ENCODE measurements around the gene NBAS. TPM values are rescaled to one million over a fixed set of nuclear protein-coding genes. Genes with fewer than 3 reads are reported as not detected.

Gene NBAS
- total RNA-seq, 1 experiment from 2014 or later: 36.3 TPM

DNA sequence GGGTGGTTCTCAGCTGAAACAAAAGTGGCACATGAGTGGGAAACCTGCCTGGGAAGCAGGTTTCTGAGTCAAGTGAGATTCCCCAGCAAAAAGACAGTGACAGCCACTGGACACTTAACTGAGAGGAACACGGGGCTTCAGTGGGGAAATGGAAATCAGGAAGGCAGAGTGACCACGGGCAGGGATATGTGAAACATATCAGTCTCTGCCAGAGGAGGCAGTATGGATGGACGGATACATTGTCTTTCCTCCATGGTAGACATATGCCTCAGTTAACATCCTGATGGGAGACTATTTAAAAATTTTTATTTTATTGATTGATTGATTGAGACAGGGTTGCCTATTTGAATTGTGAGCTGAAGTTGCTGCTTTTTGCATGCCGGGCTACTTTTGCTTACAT, 292.1 kb downstream of the NBAS start:
- ChIA-PET CTCF (no interaction called here), POLR2A (no interaction called here)
- no peak for ATAC-seq
- intact Hi-C loops (cut with micrococcal nuclease; ENCODE audit: unreplicated experiment): no loop called here
- in situ Hi-C loops (cut with HindIII; ENCODE audit: low pct_unique_long_range_greater_than_20kb, low sequenced_read_pairs): no loop called here
- no peaks in the 10 kb centered on the region for H3K36me3 ChIP-seq (ENCODE audit: control insufficient read depth, insufficient read depth, low read length)
- H3K9me3 ChIP-seq (ENCODE audit: control insufficient read depth, insufficient read depth, low read depth, low read length): no peaks in the 10 kb centered on the region
- BruUV-seq (replicated peaks): no TSS peak
- H3K4me1 ChIP-seq (ENCODE audit: control insufficient read depth, insufficient read depth, low read length): no peaks in the 10 kb centered on the region
- H3K4me3 ChIP-seq (ENCODE audit: low read depth in 2 of 2, low read length in 2 of 2): no peak overlapping the region
- no peak for DNase-seq (ENCODE audit: low read depth, low spot score)
- H3K27me3 ChIP-seq (ENCODE audit: control insufficient read depth, insufficient read depth, low read length): no peaks in the 10 kb centered on the region
- no peak overlapping the region for H3K27ac ChIP-seq (ENCODE audit: low read length)
- TF ChIP-seq SIN3A (IDR thresholded peaks at IDR 0.05; ENCODE audit: borderline replicate concordance, insufficient read depth, low read depth, low read length): no peak
- TF ChIP-seq, protein P1, sequence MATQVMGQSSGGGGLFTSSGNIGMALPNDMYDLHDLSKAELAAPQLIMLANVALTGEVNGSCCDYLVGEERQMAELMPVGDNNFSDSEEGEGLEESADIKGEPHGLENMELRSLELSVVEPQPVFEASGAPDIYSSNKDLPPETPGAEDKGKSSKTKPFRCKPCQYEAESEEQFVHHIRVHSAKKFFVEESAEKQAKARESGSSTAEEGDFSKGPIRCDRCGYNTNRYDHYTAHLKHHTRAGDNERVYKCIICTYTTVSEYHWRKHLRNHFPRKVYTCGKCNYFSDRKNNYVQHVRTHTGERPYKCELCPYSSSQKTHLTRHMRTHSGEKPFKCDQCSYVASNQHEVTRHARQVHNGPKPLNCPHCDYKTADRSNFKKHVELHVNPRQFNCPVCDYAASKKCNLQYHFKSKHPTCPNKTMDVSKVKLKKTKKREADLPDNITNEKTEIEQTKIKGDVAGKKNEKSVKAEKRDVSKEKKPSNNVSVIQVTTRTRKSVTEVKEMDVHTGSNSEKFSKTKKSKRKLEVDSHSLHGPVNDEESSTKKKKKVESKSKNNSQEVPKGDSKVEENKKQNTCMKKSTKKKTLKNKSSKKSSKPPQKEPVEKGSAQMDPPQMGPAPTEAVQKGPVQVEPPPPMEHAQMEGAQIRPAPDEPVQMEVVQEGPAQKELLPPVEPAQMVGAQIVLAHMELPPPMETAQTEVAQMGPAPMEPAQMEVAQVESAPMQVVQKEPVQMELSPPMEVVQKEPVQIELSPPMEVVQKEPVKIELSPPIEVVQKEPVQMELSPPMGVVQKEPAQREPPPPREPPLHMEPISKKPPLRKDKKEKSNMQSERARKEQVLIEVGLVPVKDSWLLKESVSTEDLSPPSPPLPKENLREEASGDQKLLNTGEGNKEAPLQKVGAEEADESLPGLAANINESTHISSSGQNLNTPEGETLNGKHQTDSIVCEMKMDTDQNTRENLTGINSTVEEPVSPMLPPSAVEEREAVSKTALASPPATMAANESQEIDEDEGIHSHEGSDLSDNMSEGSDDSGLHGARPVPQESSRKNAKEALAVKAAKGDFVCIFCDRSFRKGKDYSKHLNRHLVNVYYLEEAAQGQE (IDR thresholded peaks at IDR 0.05; ENCODE audit: insufficient read depth in 1 of 2, low read depth in 2 of 2, low read length in 1 of 2): no peak
- no peak for TF ChIP-seq TCF7L2 (IDR thresholded peaks at IDR 0.05; ENCODE audit: low read depth, low read length)
- TF ChIP-seq, protein P2, sequence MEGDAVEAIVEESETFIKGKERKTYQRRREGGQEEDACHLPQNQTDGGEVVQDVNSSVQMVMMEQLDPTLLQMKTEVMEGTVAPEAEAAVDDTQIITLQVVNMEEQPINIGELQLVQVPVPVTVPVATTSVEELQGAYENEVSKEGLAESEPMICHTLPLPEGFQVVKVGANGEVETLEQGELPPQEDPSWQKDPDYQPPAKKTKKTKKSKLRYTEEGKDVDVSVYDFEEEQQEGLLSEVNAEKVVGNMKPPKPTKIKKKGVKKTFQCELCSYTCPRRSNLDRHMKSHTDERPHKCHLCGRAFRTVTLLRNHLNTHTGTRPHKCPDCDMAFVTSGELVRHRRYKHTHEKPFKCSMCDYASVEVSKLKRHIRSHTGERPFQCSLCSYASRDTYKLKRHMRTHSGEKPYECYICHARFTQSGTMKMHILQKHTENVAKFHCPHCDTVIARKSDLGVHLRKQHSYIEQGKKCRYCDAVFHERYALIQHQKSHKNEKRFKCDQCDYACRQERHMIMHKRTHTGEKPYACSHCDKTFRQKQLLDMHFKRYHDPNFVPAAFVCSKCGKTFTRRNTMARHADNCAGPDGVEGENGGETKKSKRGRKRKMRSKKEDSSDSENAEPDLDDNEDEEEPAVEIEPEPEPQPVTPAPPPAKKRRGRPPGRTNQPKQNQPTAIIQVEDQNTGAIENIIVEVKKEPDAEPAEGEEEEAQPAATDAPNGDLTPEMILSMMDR (IDR thresholded peaks at IDR 0.05): no peak
- TF ChIP-seq POLR2AphosphoS5 (IDR thresholded peaks at IDR 0.05; ENCODE audit: low read depth, low read length): no peak

DNA sequence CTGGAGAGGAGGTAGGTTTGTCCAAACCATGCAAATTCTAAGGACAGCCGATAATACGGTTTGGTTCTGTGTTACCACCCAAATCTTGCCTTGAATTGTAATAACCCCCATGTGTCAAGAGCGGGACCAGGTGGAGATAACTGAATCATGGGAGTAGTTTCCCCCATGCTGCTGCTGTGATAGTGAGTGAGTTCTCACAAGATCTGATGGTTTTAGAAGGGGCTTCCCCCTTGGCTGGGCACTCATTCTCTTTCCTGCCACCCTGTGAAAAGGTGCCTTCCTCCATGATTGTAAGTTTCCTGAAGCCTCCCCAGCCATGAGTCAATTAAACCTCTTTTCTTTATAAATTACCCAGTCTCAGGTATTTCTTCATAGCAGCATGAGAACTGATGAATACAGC, 295.2 kb downstream of the NBAS start:
- DNase-seq (ENCODE audit: low read depth, low spot score) (no peak), ATAC-seq (no peak)
- H3K4me3 ChIP-seq (ENCODE audit: low read depth in 2 of 2, low read length in 2 of 2): no peak overlapping the region
- no TSS peak for BruUV-seq (replicated peaks)
- no peaks in the 10 kb centered on the region for H3K9me3 ChIP-seq (ENCODE audit: control insufficient read depth, insufficient read depth, low read depth, low read length)
- H3K4me1 ChIP-seq (ENCODE audit: control insufficient read depth, insufficient read depth, low read length): no peaks in the 10 kb centered on the region
- H3K27ac ChIP-seq (ENCODE audit: low read length): no peak overlapping the region
- in situ Hi-C loops (cut with HindIII; ENCODE audit: low pct_unique_long_range_greater_than_20kb, low sequenced_read_pairs): no loop called here
- H3K27me3 ChIP-seq (ENCODE audit: control insufficient read depth, insufficient read depth, low read length): no peaks in the 10 kb centered on the region
- intact Hi-C loops (cut with micrococcal nuclease; ENCODE audit: unreplicated experiment): no loop called here
- POLR2A ChIA-PET: no interaction called here
- CTCF ChIA-PET: no interaction called here
- TF ChIP-seq, protein P2 (IDR thresholded peaks at IDR 0.05): no peak
- TF ChIP-seq SIN3A (IDR thresholded peaks at IDR 0.05; ENCODE audit: borderline replicate concordance, insufficient read depth, low read depth, low read length): no peak
- TF ChIP-seq TCF7L2 (IDR thresholded peaks at IDR 0.05; ENCODE audit: low read depth, low read length): no peak
- TF ChIP-seq, protein P1 (IDR thresholded peaks at IDR 0.05; ENCODE audit: insufficient read depth in 1 of 2, low read depth in 2 of 2, low read length in 1 of 2): no peak
- no peak for TF ChIP-seq POLR2AphosphoS5 (IDR thresholded peaks at IDR 0.05; ENCODE audit: low read depth, low read length)
- no peaks in the 10 kb centered on the region for H3K36me3 ChIP-seq (ENCODE audit: control insufficient read depth, insufficient read depth, low read length)

All from Panc1 (cell line).